Ovary (tissue), 9 donors: ENCODE measurements around the gene ABI3BP. TPM values are rescaled to one million over a fixed set of nuclear protein-coding genes. Genes with fewer than 3 reads are reported as not detected.

Experiments
- DNase-seq, 5 donors: peaks; one replicate each; pipeline ENCODE4 v3.0.0-alpha.2; 2019 to 2020
- H3K27ac ChIP-seq, 2 donors: fragments of 200-600 bp; one replicate each; pipeline versions ENCODE4 v1.5.1 to v1.8.0; 2019 to 2022
- H3K27me3 ChIP-seq: fragments of 200-600 bp; one replicate; pipeline ENCODE4 v1.8.0; 2022
- H3K36me3 ChIP-seq: fragments of 200-600 bp; sonication (generic); one replicate; pipeline ENCODE4 v1.5.1; 2019
- H3K4me1 ChIP-seq: one replicate; pipeline ENCODE4 v1.8.1; 2013; ENCODE audit warnings: mild to moderate bottlenecking, moderate library complexity; ENCODE audit not compliant: insufficient read depth
- H3K4me3 ChIP-seq: fragments of 200-600 bp; sonication (generic); one replicate; pipeline ENCODE4 v1.5.1; 2017
- H3K9me3 ChIP-seq, 2 donors: fragments of 200-600 bp in 1 of 2; sonication (generic) in 1 of 2; one replicate each; pipeline versions ENCODE4 v1.5.1 to v1.8.1; 2013 to 2019; ENCODE audit warnings: mild to moderate bottlenecking in 1 of 2, moderate library complexity in 1 of 2
- CTCF ChIP-seq, 3 donors: fragments of 450-650 bp in 2 of 3; fragments of 200-600 bp in 1 of 3; IDR thresholded peaks; one replicate each; pipeline versions ENCODE4 v1.5.1 to v1.8.0; 2016 to 2022; ENCODE audit warnings: antibody characterized with exemption in 3 of 3, mild to moderate bottlenecking in 1 of 3
- EP300 ChIP-seq: sonication (generic); formaldehyde crosslinking; IDR thresholded peaks from one replicate; pipeline ENCODE4 v1.6.1; 2017; ENCODE audit warnings: antibody characterized with exemption
- POLR2A ChIP-seq: fragments of 450-650 bp; IDR thresholded peaks from one replicate; pipeline ENCODE4 v1.6.1; 2017; ENCODE audit warnings: antibody characterized with exemption, mild to moderate bottlenecking, moderate library complexity
- WGBS, 3 donors: extraction: QIAGEN DNeasy Blood & Tissue Kit in 1 of 3; methylation state at CpG; one replicate each; pipeline versions ENCODE4 v1.1.5 to v1.1.7; 2013 to 2017; 5-methylcytosine and 5-hydroxymethylcytosine counted together
- intact Hi-C, 4 donors: fragments of 100-400 bp; cut with DNase I; formaldehyde crosslinking; loops; one replicate each; pipeline versions ENCODE4 v1.11.0 to v1.15.1; 2022 to 2023
- polyA plus RNA-seq, 2 donors: library from polyadenylated mRNA; stranded (reverse); fragments of 200-250 nt in 1 of 2; fragments of 350-450 nt in 1 of 2; fragmentation: Illumina TruSeq in 1 of 2; extraction: RNeasy Lipid Tissue Mini Kit (QIAGEN cat#74804) in 1 of 2; gene quantifications; one replicate each; pipeline ENCODE4 v1.2.3, GENCODE V29; 2013 to 2014
- total RNA-seq, 7 donors: library from RNA; depleted of rRNA in 2 of 7; stranded (reverse); fragments of >200 nt in 2 of 7; fragmentation: NEBNext Ultra II Directional in 3 of 7; extraction: Animal tissue kit (Norgen Biotek cat#: 25700) in 3 of 7; gene quantifications; one replicate each; pipeline versions ENCODE4 v1.1.0 to v1.2.4, GENCODE V29; 2016 to 2023
- donor health status: DM: no; HTN: no; CAD: no; lungs with moderate emphysema.
- donor health status: DM: no; HTN: no; CAD: no.
- donor health status: Bipolar disorder and iron deficiency.
- donor health status: DM: yes; HTN: yes; CAD: no.
- donor health status: DM: no; HTN: no; CAD: no.
- donor health status: DM: yes; HTN: yes; CAD: no.

The ABI3BP gene
- total and polyA plus RNA-seq, 9 donors: 31.1 to 229 (median 84.1) TPM

DNA sequence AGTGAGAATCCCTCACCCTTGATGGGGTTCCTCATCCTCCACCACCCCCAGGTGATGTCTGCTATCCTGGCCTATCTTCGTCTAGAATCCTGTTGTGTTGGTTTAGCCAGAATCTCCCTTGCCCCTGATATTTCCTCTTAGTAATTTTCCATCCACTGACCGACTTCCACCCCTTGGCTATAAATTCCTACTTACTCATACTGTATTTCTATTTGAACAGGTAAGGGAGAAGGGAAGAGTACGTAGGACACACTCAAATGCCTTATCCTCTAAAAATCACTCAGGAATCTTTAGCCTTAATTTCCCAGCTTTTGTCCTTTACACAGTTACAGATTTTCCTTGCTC, 284.6 kb downstream of the ABI3BP start:
- no peak for DNase-seq
- intact Hi-C loops: loop anchor here in 1 of 4 donors (2.0 kb wide), 1 partner anchor 866 kb away; the partner anchor contains the start of gene PCNP
- Histone ChIP-seq H3K36me3 (no peaks in the 10 kb centered on the region), H3K27ac (peak overlapping the region in 1 of 2 donors; percentile 96), H3K4me3 (peak overlapping the region; percentile 83), H3K9me3 (no peaks in the 10 kb centered on the region), H3K4me1 (peaks cover 9% of the 10 kb centered on the region), H3K27me3 (no peaks in the 10 kb centered on the region)
- no peak for TF ChIP-seq EP300
- TF ChIP-seq CTCF (IDR thresholded peaks at IDR 0.05): no peak
- no peak for TF ChIP-seq POLR2A
- 87 to 90% (median 89%) methylated on average over 3 of the region's 3 CpGs for WGBS, 3 donors

DNA sequence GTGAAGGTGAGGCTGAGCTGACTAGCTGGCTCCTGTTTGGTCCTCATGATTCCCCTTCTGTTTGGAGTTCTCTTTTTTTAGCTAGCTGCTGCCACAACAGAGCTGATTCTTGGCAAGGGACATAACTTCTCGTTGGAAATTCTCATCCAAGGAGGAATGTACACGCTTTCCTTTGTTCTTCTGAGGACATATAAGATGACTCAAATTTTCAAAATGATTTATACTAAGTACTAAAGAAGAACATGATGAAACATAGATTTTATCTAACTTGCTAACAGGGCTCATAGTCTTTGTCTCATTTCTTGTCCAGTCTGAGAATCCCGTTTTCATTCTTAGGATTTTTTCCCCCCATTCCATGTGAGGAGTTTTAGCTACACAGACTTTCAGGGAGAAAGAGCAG, 286.9 kb downstream of the ABI3BP start:
- no peak overlapping the region for H3K4me3 ChIP-seq
- DNase-seq: no peak
- no peaks in the 10 kb centered on the region for H3K36me3 ChIP-seq
- no peak overlapping the region for H3K27ac ChIP-seq
- H3K4me1 ChIP-seq: peaks cover 5% of the 10 kb centered on the region
- H3K27me3 ChIP-seq: no peaks in the 10 kb centered on the region
- intact Hi-C loops: no loop called here
- TF ChIP-seq POLR2A (no peak), CTCF (IDR thresholded peaks at IDR 0.05) (no peak), EP300 (no peak)
- WGBS, 3 donors: 53 to 62% (median 57%) methylated on average over 3 of the region's 3 CpGs
- H3K9me3 ChIP-seq: no peaks in the 10 kb centered on the region

DNA sequence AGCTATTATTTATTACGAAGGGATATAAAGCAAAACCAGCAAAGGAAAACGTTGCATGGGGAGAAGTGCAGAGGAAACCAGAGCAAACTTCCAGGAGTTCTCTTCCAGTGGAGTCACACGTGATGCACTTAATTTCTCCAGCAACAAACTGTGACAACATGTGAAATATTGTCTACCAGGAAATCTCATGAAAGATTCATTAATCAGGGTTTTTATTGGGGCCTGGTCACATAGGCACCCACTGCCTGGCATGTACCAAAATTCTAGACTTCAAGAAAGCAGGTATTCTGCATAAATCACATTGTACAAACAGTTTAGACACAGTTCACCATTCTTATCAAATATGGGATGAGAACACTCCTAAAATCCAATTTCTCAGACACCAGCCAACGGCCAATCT, 289.4 kb downstream of the ABI3BP start:
- no peak for TF ChIP-seq POLR2A
- no peak for TF ChIP-seq EP300
- TF ChIP-seq CTCF (IDR thresholded peaks at IDR 0.05): no peak
- DNase-seq: no peak
- no peaks in the 10 kb centered on the region for H3K9me3 ChIP-seq
- 64 to 70% (median 70%) methylated on average over 4 of the region's 4 CpGs for WGBS, 3 donors
- no peak overlapping the region for H3K27ac ChIP-seq
- intact Hi-C loops: no loop called here
- no peak overlapping the region for H3K4me3 ChIP-seq
- H3K4me1 ChIP-seq: no peaks in the 10 kb centered on the region
- no peaks in the 10 kb centered on the region for H3K36me3 ChIP-seq
- no peaks in the 10 kb centered on the region for H3K27me3 ChIP-seq

DNA sequence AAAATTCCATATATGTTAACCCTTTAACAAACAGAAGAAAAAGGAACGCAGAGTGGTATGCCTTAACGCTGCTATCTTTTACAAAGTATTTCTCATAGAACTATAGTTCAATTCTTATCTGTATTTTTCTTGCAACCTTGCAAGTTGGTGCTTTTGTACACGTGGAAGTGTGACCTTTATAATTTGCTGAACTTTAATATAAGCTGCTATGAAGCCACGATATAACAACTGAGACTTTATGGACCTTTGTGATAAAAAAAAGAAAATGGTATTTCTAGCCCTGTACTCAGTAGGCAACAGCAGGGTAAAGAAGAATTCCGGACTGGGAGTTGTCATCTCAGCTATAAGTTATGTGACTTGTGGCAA, 290.3 kb downstream of the ABI3BP start:
- intact Hi-C loops: no loop called here
- Histone ChIP-seq H3K27me3 (no peaks in the 10 kb centered on the region), H3K4me1 (no peaks in the 10 kb centered on the region), H3K36me3 (no peaks in the 10 kb centered on the region), H3K4me3 (no peak overlapping the region), H3K27ac (no peak overlapping the region), H3K9me3 (no peaks in the 10 kb centered on the region)
- DNase-seq: no peak
- TF ChIP-seq CTCF (IDR thresholded peaks at IDR 0.05) (no peak), POLR2A (no peak), EP300 (no peak)
- WGBS, 3 donors: 55 to 68% (median 58%) methylated on average over 5 of the region's 5 CpGs
